ENCODE results near the gene TRPT1.

The TRPT1 gene, protein sequence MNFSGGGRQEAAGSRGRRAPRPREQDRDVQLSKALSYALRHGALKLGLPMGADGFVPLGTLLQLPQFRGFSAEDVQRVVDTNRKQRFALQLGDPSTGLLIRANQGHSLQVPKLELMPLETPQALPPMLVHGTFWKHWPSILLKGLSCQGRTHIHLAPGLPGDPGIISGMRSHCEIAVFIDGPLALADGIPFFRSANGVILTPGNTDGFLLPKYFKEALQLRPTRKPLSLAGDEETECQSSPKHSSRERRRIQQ

DNA sequence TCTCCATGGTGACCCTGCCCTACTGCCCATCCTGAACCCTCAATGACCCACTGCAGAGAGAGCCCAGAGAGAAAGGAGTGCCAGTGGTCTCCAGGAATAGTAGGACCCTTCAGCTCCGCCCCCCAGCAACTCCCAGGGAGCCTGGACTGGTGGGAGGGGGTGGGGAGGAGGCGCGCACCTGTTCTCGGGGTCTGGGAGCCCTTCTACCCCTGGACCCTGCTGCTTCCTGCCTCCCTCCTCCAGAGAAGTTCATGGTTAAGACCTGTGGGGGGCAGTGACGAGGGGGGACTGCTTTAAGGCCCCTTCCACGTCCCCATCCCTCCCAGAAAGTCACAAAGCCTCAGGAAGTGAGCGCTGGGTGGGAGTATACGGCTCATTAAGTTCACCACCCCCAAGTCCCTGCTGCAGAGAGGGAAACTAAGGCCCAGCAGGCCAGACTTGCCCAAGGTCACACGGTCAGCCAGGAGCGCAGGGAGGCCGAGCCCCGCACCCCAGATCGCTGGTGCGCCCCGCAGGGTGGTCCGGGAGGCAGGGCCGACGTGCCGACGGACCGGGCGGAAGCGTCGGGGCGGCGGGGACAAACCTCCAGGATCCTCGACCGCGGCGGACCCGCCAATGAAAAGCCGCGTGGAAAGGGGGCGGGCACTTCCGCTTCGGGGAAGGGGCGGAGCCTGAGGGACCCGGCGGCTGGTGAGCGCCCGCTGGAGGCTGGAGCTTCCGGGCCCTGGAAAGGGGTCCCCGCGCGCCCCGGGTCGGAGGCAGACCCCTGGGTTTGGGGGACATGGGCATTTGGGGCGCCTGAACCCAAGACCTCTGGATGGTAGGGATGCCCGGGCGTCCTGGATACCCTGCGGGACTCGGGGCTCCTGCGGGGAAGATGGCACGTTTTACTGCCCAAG, at the start of gene TRPT1, which contains the start of gene NUDT22:
TSS of gene TRPT1 (minus strand) at position 579 of the 899 bp plus-strand sequence. CDS start at position 253, 326 bp downstream.
TSS of gene NUDT22 (plus strand) at position 667 of the 899 bp plus-strand sequence. CDS start 379 bp downstream, outside the sequence.
- peak; percentile 97 for DNase-seq

DNA sequence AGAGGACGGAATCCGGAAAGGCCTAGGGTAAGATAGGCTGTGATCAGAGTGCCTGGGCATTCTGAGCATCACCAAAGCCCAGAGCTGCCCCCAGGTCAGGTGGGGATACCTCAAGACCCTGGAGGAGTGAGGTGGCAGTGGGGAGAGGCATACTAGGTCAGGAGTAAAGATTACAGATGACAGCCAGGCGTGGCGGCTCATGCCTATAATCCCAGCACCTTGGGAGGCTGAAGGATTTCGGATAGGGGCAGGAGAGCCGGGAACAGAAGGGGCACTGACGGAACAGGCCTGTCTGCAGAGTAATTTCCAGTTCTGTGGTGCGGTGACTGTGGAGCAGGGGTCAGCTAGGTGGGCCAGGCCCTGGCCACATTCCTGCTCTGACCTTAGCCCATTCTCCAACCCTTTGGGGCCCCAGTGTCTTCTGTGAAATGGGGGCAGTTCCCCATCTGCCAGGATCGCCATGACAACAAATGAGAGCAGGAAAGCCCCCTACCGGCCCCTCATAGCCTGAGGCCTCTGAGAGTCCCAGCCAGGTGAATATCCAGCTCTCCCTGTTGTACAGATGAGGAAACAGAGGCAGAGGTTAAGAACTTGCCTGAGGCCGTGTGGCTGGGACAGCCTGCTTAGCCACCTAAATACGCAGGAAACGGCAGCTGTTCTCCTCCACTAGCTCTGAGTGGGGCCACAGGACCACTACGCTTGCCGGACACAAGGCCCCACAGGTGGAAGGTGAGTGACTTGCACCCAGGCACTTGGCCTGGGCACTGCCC, 49.2 kb upstream of the TRPT1 start:
- DNase-seq, result no peak

DNA sequence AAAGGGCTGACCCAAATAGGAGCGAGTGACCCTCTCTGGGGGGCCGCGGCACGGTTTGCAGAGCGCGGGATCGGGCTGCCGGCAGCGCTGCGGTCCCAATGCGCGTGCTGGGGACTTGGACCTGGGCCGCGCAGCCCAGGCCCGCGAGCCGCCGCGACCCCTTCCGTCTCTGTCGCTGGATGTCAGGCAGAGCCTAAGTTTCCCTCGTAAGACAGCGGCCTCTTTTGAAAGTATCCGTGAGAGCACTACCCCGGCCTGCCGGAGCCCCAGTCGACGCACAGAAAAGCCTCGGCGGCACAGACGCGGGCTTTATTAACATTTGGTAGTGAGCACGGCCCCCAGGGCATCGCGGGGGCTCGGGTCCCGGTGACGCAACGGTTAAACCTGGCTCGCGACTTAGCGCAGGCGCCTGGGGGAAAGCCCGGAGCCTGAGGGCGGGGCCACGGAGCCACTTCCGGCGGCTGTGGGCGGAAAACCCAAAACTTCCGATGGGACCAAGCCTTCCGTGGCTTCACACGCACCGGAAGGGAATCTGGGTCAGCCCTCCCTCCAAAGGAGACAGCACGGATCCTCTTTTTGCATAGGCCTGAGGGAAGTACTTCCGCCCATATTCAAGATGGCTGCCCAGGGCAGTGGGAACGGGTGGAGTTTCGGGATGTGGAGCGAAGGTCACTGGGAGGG, 43.7 kb upstream of the TRPT1 start:
- DNase-seq, result peak; percentile 100

DNA sequence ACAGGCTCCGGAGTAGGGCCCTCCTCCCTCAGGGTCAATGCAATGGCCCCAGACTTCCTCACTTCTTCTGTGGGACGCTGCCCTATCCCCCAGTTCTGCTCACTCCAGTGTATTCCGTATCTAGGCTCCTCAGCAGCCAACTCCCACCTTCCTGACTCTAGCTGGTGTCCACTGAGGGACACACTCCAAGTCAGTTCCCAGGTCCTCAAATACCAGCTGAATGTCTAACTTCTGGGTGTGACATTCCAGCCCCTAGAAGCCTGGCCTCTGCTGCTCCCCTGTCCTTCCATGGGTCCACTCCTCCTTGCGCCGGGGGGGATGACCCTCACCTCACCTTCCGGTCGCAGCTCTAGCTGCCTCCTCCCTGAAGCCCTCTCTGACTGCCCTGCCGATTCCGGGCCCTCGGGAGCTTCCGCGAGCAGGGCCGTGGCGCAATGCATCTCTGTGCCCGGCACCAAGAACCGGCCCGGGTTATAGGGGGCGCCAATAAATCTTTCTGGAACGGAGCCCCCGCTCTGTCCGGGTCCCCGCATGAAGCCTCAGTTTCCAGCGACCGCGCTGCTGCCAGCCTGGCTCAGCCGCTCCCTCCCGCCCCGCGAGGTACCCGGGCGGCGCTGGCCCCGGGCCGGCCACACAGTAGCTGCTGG, 43.0 kb upstream of the TRPT1 start:
- peak; percentile 65 for DNase-seq

DNA sequence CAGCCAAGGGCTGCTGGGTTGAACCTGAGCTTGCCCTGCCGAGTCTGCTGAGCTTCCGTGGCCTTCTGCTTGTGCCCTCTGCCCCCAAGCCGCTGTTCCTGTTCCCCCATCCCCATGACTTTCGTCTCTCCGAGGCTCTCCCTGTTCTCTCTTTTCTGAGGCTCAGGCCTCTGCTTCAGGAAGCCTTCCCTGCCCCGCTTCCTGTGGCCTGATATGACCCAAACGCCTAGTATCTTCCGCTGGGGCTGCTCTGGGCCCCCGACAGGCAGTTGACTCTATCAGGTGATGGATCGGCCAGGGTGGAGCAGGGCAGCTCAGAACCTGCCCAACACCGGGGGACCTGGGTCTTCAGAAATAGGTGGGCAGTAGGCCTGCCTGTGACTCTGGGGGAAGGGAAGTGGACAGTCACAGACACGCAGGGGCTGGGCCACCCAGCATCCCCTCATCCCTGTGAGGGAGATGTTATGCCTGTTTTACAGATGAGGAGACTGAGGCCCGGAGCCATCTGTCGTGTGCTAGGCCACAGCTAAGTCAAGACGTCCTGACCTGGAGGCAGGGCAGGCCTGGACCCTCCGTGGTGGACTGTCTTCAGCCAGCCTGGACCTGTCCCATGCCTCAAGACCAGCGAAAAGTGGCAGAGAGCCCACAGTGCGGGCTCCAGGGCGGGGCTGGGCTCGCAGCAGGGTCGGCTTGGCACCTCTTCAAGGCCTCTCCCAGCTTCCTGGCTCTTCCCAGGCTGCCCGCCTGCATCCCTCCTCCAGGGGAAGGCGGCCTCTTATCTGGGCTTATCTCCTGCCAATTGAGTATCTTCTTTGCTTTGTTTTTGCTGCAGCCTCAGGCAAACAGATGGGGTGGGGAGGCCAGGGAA, 42.3 kb upstream of the TRPT1 start:
- DNase-seq, result no peak

DNA sequence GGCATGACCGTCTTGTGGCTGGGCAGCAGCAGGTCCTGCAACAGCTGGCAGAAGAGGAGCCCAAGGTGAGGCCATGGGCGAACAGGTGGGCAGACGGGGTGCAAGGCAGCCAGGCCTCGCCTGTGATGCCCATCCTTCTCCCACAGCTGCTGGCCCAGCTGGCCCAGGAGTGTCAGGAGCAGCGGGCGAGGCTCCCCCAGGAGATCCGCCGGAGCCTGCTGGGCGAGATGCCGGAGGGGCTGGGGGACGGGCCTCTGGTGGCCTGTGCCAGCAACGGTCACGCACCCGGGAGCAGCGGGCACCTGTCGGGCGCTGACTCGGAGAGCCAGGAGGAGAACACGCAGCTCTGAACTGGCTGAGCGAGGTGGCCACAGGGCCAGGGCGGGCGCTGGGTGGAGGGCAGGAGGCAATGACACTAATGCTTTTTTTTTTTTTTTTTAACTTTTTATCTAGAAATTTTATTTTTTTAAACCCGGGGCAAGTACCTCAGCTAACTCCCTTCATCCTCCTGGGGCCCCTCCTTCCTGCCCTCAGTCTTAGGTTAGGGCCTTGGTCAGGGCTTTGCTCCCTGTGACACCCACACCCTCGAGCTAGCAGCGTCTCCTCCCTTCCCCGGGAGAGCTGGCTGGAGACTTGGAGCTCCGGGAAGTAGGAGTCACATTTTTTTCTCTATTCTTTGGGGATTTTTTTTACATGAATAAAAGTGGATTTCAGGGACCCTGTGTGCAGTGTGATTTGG, 41.4 kb upstream of the TRPT1 start:
- no peak for DNase-seq

DNA sequence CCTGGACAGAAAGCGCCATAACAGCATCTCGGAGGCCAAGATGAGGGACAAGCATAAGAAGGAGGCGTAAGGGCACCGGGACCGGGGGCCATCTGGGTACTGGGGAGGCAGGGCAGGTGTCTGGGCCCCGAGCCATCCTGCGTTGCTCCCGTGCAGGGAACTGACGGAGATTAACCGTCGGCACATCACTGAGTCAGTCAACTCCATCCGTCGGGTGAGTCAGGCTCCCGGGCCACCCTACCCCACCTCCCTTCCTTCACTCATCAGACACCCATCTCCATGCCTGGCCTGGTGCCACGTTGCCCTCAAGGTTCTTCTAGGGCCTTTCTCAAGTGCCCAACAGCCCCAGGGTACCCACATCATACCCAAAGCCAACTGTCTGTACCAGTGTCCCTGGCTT, 40.4 kb upstream of the TRPT1 start:
- no peak for DNase-seq

DNA sequence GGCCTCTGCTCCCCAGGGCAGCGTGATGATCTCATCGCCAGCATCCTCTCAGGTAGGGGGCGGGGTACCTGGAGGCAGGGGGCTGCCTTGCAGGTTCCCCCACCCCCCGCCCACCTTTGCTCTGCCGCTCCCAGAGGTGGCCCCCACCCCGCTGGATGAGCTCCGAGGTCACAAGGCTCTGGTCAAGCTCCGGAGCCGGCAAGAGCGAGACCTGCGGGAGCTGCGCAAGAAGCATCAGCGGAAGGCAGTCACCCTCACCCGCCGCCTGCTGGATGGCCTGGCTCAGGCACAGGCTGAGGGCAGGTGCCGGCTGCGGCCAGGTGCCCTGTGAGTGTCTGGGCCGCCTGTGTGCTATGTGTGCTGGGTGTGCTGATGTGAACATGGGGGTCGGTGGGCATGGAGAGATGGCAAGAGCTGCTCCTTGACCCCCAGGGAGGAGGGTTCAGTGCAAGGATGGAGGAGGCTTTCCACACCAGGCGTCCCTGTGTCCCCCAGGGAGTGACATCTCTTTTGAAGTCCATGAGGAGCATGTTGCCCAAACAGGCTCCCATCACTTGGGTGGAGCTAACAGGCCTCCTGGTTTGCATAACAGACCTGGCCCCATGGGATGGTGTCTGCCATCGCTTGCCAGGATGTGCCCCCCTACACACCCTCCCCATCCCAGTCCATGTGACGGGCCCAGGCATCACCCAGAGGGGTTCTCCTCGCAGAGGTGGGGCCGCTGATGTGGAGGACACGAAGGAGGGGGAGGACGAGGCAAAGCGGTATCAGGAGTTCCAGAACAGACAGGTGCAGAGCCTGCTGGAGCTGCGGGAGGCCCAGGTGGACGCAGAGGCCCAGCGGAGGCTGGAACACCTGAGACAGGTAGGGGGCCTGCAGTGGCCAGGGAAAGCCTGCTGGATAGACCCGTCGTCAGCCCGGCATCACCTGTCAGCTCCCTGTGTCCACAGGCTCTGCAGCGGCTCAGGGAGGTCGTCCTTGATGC, 39.5 kb upstream of the TRPT1 start:
- no peak for DNase-seq

DNA sequence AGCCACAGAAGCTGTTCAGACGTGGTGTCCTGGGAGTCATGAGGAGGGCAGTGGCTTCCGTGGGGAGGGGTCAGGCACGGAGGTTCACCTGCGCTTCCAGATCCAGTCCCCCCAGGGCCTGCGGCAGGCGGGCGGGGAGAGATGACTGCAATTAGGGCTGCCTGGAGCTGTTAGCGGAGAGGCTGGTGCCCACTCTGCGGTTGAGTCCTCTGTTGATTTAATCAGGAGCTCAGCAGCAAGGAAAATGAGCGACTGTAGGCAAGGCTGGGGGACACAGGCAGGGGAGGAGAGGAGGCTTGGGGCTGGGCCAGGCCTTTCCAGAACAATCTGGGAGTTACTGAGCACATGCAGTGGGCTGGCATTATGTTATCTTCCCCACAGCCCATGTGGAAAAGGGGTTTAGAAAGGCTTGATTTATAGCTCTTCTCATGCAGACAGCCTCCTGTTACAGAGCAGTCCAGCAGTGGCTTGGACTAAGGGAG, 38.4 kb upstream of the TRPT1 start:
- no peak for DNase-seq

DNA sequence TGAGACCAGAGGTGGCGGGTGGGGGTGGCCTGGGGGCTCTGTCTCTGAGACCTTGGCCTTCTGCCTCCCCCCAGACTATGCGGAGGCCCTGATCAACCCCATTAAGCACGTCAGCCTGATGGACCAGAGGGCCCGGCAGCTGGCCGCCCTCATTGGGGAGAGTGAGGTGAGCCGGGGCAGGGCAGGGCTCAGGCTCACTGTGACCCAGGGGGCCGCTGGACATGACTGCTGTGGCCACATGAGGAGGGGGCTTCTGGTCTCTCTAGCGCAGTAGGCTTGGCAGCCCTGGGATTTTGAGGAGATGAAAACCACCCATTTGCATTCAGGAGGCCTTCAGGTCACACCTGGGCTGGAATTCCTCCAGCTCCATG, 37.9 kb upstream of the TRPT1 start:
- no peak for DNase-seq

DNA sequence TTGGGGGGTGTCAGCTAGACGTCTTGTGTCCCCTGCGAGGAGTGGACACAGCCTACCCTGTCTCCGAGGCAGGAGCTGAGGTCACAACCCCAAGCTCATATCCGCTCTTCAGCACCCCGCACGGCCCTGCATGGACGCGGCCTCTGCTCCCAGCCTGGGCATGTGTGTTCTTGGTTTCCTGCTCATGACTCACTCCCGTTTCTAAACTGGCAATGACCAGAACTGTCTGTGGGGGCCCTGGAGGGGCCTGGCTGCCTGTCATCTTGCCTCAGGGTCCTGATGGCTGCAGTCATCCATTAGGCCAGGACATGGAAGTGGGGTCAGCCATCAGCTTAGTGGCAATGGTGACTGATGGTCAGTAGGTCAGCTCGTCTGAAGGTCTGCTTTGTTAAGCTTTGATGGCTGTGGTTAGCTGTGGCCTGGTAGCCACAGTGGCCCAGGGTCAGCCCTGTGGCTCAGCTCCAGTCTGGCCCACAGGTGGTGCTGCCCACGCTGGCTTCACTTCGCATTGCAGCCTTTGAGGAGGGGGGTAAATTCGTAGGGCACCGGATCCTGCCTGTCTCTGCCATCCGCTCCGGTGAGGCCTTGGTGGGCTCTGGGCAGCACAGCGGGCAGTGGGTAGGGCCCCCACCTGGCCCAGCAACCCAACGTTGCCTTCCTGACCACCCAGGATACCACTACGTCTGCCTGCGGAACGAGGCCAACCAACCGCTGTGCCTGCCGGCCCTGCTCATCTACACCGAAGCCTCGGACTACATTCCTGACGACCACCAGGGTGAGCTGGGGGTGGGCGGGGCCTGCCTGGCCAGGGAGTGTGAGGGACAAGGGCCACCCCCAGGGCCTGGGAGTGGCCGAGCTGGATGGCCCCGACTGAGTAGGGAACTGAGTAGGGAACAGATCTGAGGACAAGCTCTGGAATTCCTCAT, 37.3 kb upstream of the TRPT1 start:
- no peak for DNase-seq

DNA sequence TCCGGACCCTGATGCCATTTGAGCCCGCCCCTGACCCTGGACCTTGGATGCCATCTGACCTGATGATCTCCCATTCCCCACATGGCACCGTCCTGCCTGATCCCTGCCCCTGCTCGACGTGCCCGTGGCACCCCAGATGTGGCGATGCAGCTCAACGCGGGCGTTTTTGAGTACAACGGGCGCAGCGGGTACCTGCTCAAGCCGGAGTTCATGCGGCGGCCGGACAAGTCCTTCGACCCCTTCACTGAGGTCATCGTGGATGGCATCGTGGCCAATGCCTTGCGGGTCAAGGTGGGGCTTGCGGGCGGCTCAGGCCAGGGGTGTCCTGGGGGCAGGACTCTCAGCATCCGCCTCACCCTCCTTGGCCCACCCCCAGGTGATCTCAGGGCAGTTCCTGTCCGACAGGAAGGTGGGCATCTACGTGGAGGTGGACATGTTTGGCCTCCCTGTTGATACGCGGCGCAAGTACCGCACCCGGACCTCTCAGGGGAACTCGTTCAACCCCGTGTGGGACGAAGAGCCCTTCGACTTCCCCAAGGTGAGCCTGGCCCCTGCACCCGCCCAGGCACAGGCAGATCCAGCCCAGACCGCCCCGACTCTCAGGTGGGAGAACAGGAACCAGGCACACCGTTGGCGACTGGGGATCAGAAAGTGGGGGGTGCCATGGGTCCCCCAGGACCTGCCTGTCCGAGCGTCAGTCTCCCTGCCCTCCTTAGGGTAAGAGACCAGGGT, 36.5 kb upstream of the TRPT1 start:
- DNase-seq, result no peak

DNA sequence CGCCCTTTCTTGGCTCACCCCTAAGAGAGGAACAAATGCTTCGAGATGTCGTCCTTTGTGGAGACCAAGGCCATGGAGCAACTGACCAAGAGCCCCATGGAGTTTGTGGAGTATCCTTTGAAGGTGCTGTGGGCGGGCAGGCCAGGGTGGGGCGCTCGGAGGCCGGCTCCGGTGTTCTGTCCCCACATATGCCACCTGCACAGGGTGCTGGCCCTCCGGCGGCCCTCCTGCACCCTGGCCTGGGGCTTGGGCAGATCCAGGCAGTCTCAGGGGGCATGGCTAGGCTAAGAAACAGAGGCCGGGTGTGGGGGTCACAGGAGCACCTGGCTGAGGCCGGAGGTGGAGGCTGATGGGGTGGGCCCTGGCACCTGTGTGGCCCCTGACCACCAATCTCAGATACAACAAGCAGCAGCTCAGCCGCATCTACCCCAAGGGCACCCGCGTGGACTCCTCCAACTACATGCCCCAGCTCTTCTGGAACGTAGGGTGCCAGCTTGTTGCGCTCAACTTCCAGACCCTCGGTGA, 35.6 kb upstream of the TRPT1 start:
- no peak for DNase-seq

DNA sequence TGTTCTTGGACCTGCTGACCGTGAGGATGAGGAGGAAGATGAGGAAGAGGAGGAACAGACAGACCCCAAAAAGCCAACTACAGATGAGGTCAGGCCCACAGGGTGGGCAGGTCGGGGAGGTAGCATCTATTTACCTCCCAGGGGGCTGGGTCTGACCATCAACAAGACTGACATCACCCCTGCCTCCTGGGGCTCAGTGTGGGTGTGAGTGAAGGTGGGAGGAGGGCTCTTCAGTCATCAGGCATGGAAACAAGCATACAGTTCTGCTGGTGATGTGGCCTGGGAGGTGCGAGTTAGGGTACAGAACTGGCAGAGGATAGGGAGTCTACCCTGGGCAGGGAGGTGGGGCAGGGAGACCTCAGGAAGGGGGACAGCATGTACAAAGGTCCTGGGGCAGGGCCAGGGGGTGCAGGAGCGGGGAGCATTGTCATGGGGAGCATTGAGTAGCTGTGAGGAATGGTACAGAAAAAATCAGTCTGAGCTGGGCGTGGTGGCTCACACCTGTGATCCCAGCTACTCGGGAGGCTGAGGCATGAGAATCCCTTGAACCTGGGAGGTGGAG, 34.2 kb upstream of the TRPT1 start:
- no peak for DNase-seq

DNA sequence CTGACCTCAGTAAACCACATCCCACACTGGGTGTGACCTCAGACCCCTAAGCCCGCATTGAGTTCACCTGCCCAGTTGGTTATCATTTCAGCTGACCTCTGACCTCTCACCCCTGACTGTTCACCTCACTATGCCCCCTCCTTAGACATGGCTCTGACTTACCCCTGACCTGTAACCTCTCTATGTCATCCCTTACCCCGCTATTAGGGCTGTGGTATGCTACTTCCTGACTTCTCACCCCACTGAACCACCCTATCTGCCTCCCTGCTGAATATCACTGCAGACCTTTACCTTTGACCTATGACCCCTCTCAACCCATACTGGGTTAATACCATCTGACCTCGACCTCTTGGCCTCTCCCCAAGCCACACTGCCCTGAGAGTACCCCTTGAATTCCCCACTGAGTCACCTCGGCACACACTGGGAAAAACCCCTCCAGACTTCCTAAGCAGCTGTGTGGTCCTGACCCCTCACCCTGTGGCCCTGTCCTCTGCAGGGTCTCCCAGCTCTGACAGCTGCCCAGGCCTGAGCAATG, 33.6 kb upstream of the TRPT1 start:
- DNase-seq, result no peak

DNA sequence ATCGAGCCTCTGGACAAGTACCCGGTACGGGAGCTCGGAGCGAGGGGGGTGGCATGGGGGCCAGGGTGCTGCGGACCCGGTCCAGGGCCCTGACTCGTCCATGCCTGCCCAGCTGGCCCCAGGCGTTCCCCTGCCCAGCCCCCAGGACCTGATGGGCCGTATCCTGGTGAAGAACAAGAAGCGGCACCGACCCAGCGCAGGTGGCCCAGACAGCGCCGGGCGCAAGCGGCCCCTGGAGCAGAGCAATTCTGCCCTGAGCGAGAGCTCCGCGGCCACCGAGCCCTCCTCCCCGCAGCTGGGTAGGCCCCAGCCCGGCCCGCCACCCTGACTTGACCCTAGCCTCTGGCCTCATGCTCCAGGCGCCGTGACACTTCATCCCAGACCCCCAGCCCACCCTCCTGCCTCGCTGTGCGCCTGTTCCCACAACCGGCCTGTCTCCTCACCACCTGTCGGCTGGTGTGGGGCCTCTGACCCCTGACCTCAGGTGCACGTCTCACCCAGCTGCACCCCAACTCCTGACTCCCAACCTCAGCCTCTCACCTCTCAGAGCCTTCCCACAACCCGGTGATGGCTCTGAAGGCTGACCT, 33.1 kb upstream of the TRPT1 start:
- DNase-seq, result no peak

Data from RPMI8226 (cell line).